Renal cortical epithelial cell (primary cell): Measurements from ENCODE around the gene MRPS23. TPM values are rescaled to one million over a fixed set of nuclear protein-coding genes. Genes with fewer than 3 reads are reported as not detected.
A peak's percentile ranks its signal among the peaks of the same experiment; 100 is the strongest.

Experiments
- DNase-seq: peaks from one replicate; pipeline ENCODE4 v3.0.0-alpha.2; 2011; ENCODE audit warnings: low read depth
- total RNA-seq: library from RNA; depleted of rRNA; stranded (reverse); fragments of >200 nt; gene quantifications from 2 replicates; pipeline ENCODE4 v1.2.3, GENCODE V29; 2014

The MRPS23 gene
- total RNA-seq = 20.2 and 58.9 TPM in 2 replicates

GRCh38 chr17:57849874-57850754 lies at the start of gene MRPS23:
MRPS23 (minus strand) TSS chr17:57850044; CDS start chr17:57850010, 34 bp downstream.
- peak; percentile 95 for DNase-seq

GRCh38 chr17:57899391-57899790 lies 49.5 kb upstream of the MRPS23 start:
- no peak for DNase-seq

GRCh38 chr17:57898487-57899311 lies 48.9 kb upstream of the MRPS23 start:
- peak; percentile 55 for DNase-seq

GRCh38 chr17:57895382-57896060 lies 45.7 kb upstream of the MRPS23 start:
- peak; percentile 67 for DNase-seq

GRCh38 chr17:57894848-57895247 lies 45.0 kb upstream of the MRPS23 start:
- no peak for DNase-seq

GRCh38 chr17:57892820-57893595 lies 43.2 kb upstream of the MRPS23 start:
- peak; percentile 97 for DNase-seq

- DNase-seq = peak; percentile 80
Measured at GRCh38 chr17:57892146-57892819, 42.4 kb upstream of the MRPS23 start.

- DNase-seq = no peak
Measured at GRCh38 chr17:57890857-57891232, 41.0 kb upstream of the MRPS23 start.

GRCh38 chr17:57889892-57890856 lies 40.3 kb upstream of the MRPS23 start:
- DNase-seq = peak; percentile 91

- no peak for DNase-seq
Measured at GRCh38 chr17:57889252-57889651, 39.4 kb upstream of the MRPS23 start.

GRCh38 chr17:57888311-57889216 lies 38.7 kb upstream of the MRPS23 start:
- DNase-seq = no peak

- no peak for DNase-seq
Measured at GRCh38 chr17:57887161-57887560, 37.3 kb upstream of the MRPS23 start.

GRCh38 chr17:57886020-57886419 lies 36.2 kb upstream of the MRPS23 start:
- no peak for DNase-seq

- no peak for DNase-seq
Measured at GRCh38 chr17:57885148-57885915, 35.5 kb upstream of the MRPS23 start.

- DNase-seq = no peak
Measured at GRCh38 chr17:57881783-57882351, 32.0 kb upstream of the MRPS23 start.

GRCh38 chr17:57881143-57881542 lies 31.3 kb upstream of the MRPS23 start:
- DNase-seq = no peak

GRCh38 chr17:57880086-57880456 lies 30.2 kb upstream of the MRPS23 start:
- DNase-seq = no peak
